GM03348 (cell line): ENCODE measurements around the gene ANKH.
"Not testable (repeated sequence)": the region's sequence is repeated elsewhere in the genome, so short reads cannot be mapped to it uniquely, and the experiment has no call there.

Experiments
- DNase-seq: peaks from one replicate; pipeline ENCODE4 v3.0.0; 2012; ENCODE audit warnings: low spot score

ANKH gene

DNA sequence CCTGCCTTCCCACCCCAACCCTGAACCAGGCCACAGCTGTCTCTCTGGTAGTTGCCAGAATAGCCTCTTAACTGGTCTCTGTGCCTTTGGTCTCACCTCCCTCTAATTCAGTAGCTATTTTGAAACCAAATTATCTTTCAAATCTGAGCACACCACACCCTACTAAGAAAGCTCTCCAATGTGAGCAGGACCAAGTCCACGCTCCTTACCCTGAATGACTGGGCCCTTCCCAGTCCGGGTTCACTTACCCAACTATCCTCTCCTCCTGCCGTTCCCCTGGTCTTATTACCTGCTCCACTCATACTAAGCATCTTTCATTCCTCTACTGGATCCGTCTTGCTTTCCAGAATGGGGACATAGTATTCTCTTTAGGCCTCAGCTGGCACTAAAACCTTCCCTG, 16.8 kb downstream of the ANKH start:
- no peak for DNase-seq

DNA sequence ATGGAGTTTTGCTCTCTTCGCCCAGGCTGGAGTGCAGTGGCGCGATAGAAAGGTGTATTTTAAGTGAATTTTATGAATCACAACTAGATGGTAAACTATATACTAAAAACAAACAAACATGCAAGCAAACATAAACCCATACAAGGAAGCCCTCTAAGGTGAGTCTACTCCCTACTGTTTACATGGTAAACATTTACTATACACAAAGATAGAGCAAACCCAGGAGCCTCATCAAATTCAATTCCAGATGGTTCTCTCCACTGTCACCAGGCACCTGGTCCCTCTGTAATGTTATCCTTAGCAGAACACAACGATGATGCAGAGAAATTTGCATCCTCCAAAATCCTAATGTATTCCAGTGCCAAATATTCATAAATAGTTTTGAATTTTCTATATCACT, 17.9 kb downstream of the ANKH start:
- DNase-seq = no peak

DNA sequence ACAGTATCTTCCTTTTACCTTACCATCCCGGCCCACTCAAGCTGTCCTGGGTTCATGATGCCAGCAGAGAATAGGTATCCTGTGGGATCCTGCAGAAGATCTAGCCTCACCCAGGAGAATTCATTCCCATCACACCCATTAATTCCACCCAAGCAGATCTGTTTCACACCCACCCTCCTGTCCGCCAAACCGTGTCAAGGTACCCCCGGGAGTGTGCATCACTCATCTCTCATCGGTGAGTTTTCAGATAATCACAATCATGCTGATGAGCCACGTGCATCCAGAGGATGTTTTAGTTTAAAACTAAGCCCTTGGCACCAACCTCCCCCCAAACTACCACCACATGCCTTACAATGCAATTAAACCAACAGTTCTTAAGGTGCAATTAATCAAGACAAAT, 18.8 kb downstream of the ANKH start:
- no peak for DNase-seq

DNA sequence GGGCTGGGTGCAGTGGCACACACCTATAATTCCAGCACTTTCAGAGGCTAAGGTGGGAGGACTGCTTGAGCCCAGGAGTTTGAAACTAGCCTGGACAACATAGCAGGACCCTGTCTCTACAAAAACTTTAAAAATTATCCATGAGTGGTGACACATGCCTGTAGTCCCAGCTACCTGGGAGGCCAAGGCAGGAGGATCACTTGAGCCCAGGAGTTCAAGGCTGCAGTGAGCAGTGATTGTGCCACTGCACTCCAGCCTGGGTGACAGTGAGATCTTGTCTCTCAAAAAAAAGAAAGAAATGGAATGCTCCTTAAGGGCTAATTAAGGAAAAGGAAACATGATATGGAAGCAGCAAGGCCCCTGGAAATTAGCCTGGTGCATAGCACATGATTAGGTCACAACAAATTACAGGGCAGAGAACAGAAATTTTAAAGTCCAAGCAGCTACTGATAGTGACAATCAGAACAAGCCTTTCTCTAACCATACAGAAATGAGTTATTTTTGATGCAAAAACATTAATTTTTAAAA, 19.5 kb downstream of the ANKH start:
- DNase-seq = no peak

DNA sequence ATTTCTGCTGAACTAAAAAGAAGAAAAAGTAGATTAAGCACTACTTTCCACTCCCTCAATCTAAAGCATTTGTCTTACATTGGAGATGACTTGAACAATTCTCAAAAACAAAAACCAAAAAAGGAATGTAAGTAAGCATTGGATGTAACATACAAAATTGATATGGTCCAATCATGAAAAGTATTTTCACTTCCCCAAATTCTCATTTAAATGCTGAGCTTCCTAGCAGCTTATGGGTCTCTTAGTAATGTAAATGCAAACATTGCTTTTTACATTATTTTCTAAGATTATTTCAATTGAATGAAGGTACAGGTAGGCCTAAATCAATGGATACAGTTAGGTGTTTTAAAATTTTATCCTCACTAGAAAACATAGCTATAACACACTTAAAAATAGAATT, 20.0 kb downstream of the ANKH start:
- DNase-seq = no peak

DNA sequence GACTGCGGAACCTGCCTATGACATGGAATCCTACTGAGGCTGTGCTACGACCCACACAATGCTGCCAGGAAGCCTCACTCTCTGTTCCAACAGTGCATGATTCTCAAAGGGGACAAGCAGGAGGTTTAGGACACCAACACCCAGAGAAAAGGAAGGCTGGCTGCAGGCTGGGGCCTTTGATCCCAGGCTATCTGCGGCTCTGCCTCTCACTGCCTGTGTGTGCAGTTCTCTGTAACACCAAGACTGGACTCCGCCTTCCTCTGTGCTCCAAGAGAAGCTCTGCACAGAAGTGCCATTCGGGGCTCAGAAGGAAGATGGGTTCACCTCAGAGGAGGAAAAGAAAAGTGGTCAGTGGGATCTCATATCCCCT, 20.5 kb downstream of the ANKH start:
- DNase-seq = no peak

DNA sequence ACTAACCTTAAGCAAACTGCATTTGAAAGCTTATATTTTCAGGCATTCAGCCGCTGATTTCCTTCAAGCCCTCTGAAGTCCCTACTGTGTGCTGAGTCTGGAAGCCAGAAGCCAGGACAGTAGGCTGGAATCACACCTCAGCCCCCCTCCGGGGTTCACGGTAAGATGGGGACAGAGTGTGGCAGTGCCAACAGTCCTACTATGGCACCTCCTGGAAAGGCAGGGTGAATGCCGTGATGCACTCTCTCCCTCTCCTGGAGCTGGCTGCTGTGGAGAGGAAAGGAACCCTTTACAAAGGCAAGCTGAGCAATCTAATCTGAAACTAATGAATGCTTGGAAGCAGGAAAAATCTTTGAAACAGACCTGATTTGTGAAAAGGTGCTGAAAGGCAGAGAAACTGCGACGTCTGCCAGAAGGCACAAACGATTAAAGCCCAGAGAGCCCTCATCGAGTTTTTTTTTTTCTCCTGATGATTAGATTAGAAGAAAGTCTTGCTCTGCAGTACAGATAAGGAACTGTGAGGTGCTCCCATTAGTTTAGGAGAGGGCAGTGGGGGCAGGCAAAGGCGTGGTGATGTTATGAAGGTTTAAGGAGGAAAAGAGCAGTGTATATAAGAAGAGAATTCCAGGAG, 21.0 kb downstream of the ANKH start:
- DNase-seq = no peak

DNA sequence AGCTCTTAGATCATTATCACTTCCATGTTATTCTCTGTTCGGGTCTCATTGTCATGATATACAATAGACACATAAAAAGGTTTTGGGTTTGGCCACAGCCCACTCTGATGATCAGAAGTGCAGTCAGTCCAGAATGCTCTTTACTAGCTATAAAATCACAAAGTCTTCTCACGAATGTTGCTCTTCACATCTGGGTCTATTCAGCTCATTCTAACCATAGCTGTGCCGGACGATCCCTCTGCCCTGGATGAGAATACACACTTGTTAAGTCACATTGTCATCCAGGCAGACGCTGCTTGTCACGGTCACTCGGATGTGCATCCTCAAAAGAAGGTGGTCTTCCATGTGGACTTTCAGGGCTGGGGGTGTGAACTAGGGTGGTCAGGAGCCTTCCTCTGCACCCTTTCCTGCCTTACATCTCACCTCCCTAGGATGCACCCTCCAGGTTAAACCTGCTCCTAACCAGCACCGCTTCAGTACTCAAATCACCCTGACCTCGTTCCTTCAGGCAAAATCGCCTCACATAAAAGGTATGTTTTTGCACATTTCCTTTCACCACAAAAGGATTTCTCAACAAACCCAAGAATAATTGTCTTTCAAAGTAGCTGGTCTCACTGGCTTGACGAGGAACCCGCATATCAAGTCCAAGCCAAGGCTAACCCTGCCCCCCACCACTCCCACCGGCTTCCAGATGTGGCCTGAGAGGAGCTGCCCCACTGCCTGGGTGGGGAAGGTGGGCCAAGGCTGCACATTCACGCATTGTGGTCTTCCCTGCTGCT, 21.9 kb downstream of the ANKH start:
- no peak for DNase-seq

DNA sequence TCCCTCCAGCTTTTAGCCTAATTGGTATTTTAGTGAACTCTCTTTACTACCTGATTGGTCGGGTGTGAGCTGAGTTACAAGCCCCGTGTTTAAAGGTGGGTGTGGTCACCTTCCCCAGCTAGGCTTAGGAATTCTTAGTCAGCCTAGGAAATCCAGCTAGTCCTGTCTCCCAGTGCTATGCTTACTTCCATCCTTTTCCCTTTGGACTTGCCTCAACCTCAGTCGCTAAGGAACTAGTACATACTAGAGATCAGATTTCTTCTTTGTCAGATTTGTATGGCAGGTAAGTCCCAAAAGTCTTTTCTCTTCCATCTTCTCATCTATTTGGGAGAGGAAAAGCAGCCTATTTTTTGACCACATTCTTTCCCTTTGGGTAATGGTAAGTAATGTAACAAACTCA, 22.6 kb downstream of the ANKH start:
- DNase-seq = not testable (repeated sequence)

DNA sequence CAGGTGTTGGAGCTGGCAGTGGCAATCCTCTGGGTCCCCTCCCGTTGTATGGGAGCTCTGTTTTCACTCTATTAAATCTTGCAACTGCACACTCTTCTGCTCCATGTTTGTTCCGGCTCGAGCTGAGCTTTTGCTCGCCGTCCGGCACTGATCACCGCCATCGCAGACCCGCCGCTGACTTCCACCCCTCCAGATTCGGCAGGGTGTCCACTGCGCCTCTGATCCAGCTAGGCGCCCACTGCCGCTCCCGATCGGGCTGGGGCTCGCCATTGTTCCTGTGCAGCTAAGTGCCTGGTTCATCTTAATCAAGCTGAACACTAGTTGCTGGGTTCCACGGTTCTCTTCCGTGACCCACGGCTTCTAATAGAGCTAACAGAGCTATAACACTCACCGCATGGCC, 23.2 kb downstream of the ANKH start:
- DNase-seq = no peak

DNA sequence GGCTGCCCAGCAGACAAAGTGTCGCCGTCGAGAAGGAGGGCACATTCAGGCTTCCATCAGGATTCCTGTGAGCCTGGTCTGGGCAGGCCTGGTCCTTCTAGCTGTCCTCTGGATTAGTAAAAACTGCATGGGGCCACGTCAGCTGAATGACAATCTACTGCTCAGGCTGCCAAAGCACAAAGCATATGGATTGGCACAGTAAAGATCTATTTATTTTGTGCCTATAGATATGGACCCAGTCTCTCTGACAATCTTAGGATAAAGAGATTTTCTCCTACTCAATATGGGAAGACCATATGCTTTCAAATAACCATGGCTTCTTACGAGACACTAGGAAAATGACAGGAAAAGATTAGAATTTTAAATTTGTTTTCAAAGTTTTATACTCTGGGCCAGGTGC, 24.1 kb downstream of the ANKH start:
- DNase-seq = no peak

DNA sequence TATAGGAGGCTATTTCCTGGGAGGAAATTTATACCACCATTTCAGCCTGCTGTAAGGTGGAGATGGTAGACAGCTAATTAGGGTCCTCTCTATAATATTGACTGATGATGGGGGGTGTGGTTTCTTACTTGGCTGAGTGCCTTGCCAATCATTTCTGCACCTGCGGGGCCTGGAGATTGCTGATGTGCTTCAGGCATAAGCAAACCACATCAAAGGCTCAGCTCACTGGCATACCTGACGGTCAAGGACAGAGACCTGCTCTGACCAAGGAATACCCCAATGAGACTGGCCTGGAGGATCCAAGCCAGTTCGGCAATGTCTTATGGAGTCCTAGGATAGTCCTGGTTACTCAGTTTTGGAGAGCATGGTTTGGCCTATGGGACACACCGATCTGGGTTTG, 29.5 kb downstream of the ANKH start:
- DNase-seq = no peak

DNA sequence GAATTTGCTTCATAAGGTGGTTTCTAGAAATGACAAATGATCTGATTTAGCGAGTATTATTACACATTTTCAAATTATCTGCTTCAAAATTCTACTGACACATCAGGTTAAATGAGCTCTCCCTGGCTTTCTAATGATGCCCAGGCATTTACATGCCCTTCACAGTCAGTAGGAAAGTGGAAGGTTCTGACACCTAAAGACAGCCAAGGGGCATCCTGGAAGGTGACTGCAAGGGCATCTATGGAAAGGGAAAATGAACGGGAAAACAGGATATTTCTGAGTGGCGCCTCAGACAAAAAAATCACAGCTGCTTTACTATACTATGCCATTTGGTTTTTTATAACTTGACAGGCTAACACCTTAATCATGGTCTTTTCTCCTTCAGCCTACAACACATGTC, 31.0 kb downstream of the ANKH start:
- no peak for DNase-seq

DNA sequence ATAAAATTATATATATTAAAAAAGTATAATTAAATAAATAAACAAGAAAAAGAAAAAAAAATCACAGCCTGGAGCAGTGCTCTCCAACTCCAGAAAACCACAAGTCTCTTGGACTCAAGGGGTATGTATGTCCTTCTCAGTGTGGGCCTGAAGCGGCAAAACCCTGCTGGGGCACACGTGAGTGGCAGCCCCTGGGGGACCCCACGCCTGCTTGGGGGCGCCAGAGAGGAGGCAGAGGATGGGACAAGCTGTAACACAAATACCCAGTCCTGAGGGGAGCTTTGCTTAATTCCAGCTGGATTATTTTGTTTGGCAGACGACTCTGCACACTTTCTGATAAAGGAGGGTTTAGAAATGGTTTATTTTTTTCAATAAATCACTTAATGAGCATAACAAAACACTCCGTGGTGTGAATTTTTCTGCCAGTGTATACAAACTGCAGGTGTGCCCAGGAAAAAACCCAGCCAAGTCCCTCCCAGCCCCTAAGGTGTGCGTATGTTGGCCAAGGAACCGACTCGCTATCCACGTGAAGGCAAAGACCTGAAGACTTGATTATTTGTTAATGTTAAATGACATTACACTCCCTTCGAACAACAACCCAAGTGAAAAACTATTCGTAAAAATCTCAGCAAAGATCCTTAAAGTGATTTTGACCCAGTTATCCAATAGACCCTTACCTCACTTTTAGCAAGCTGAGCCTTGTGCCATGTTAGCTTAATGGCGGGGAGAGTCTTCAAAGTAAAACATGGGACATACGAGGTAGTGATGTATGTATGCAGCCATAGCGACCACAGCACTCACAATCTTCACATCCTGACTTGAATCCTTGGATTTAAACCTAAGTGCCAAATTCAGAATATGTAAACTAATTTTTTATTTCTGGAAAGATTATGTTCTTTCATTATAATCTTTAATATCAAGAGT, 32.9 kb downstream of the ANKH start:
- no peak for DNase-seq

DNA sequence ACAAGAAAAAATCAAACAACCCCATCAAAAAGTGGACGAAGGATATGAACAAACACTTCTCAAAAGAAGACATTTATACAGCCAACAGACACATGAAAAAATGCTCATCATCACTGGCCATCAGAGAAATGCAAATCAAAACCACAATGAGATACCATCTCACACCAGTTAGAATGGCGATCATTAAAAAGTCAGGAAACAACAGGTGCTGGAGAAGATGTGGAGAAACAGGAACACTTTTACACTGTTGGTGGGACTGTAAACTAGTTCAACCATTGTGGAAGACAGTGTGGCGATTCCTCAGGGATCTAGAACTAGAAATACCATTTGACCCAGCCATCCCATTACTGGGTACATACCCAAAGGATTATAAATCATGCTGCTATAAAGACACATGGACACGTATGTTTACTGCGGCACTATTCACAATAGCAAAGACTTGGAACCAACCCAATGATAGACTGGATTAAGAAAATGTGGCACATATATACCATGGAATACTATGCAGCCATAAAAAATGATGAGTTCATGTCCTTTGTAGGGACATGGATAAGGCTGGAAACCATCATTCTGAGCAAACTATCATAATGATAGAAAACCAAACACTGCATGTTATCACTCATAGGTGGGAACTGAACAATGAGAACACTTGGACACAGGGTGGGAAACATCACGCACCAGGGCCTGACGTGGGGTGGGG, 34.0 kb downstream of the ANKH start:
- not testable (repeated sequence) for DNase-seq

DNA sequence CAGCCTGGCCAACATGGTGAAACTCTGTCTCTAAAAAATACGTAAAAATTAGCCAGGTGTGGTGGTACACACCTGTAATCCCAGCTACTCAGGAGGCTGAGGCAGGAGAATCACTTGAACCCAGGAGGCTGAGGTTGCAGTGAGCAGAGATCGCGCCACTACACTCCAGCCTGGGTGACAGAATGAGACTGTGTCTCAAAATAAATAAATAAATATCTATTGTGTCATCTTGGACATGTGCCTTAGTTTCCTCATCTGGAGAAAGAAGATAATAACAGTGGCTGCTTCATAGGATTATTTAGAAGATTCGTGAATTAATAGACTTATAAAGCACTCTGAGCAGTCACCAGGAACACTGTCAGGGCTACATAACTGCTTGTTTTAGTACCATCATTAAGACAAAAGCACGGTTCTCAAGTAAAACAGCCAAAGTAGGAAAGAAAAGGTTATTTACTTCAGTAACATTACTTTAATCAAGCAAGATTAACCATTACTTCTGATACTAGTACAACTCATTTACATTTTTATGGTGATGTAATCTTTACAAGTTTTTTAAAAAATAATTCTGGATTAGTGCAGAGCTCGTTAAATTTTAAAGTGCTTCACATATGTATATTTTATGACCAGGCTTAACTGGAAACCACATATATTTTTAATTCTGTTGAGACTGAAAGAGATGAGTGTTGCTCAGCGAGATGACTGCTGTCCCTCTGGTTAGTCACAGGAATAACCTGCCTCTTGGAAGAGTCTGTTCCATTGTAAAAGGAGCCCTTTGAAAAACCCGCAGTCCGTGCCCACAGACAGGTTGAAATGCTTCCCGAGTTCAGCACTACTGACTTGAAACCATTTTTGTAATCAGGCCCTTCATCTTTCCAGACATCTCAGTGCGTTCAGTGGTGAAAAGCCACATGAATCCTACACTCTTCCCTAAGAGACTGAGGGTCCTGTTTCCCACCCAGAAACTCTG, 36.7 kb downstream of the ANKH start:
- no peak for DNase-seq

DNA sequence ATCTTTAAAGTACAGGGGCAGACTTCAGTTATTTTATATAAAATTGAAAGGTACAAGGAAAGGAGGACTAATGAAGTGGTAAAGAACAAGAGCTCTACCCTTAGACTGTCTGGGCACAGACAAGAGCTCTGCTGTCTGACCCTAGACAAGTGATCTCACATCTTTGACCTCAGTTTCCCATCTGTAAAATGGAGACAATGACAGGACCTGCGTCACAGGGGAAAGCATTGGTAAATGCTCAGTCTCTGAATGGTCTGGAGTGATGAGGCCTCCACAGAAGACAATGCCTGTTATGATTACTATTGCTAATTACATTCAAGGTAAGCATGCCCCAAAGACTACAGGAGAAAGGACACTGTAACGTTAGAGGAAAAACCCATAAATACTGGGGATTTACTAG, 37.5 kb downstream of the ANKH start:
- no peak for DNase-seq

DNA sequence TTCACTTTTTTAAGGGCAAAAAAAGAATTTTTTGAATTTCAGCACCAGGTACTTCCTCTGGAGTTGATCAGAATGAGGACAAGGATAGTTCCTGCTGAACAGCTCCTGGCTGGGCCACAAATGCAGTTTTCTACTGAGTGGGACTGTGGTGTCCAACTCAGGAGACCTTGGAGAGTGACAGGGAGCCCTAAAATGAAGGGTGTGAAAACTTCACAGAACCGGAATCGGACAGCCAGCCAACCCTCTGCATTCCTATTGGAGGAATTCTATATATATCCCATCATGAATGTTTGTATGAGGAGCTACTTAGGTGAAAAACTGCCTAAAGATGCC, 40.6 kb downstream of the ANKH start:
- DNase-seq = no peak

DNA sequence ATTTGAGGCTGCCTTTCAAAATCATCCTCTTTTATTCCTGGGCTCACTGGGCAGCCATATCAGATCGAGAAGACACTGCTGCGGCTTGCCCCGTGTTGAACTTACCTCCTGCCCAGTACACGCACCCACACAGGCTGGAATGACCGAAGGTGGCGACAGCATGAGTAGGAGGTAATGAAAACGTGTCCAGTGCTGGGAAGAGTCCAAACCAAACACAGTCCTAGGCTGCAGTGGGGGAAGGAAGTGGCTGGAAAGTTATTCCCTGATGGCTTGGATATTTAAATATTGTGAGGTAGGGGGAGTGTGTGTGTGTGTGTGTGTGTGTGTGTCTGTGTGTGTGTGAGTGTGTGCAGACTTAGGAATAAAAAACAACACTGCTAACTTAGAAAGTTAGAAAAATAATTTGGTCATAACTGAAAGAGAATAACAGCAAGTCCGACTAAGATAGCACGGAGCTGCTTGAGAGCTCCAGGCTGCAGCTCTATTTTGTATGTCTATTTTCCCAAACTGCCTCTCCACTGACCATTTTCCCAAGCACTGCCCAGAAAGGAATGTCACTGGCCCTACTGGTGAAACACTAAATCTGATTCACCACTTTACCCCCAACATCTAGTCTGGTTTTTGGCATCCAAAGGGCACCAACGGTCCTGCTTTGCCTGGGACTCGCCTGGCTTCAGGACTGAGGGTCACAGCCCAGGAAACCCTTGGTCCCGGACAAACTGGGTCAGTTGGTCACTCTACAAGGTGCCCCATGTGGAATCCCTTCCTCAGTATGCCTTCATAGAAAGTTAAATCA, 41.2 kb downstream of the ANKH start:
- DNase-seq = no peak

DNA sequence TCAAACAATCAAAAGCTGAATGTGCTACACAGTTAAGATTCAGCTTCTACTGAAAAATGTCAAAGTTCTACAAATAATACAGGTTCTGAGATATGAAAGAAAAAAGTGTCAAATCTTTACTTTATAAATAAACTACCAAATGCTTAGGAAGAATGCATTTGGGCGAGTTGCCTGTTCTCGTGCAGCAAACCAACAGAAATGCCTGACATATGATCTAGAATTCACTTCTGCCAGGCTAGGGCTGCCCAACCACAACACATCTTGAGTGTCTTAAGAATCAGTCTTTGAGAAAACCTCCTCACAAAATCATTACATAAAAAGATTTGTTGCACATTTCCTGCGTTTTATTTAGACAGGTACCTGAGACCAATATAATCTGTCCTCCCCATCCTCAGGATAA, 42.2 kb downstream of the ANKH start:
- peak; percentile 27 for DNase-seq
